Motor neuron (in vitro differentiated cells): ENCODE results near the gene KLHDC8B. TPM values are rescaled to one million over a fixed set of nuclear protein-coding genes. Genes with fewer than 3 reads are reported as not detected.
A peak's percentile ranks its signal among the peaks of the same experiment; 100 is the strongest.

ENCODE experiments used
- ATAC-seq, 8 experiments: fragments of 200-7000 bp; cut with Tn5 transposase; replicated peaks in 6 of 8; 2 replicates each; pipeline ENCODE4 v1.8.0; 2021; ENCODE audit warnings: mild to moderate bottlenecking in 8 of 8, moderate library complexity in 8 of 8
- H3K27ac ChIP-seq, 2 donors: fragments of 250-450 bp; sonication (Bioruptor Pico); 2 replicates each; pipeline ENCODE4 v1.9.0; 2021; ENCODE audit warnings: antibody characterized with exemption in 2 of 2, mild to moderate bottlenecking in 2 of 2, moderate library complexity in 1 of 2
- H3K4me1 ChIP-seq, 2 donors: fragments of 250-450 bp; sonication (Bioruptor Pico); replicated peaks in 1 of 2; 2 replicates each; pipeline ENCODE4 v1.6.1; 2021; ENCODE audit warnings: antibody characterized with exemption in 2 of 2, mild to moderate bottlenecking in 2 of 2, moderate library complexity in 1 of 2
- H3K4me3 ChIP-seq, 5 donors: fragments of 250-450 bp; sonication (Bioruptor Pico); 2 replicates each; pipeline ENCODE4 v1.9.0; 2021; ENCODE audit warnings: antibody characterized with exemption in 5 of 5, mild to moderate bottlenecking in 5 of 5, moderate library complexity in 4 of 5
- WGBS, 10 experiments: fragments of 450-650 bp; shearing (Covaris generic); methylation state at CpG; one replicate each; pipeline ENCODE4 v1.0.0; 2022; 5-methylcytosine and 5-hydroxymethylcytosine counted together
- in situ Hi-C, 9 experiments: fragments of 400-800 bp; cut with MboI; loops; one replicate each; pipeline ENCODE4 v1.15.0; 2021; ENCODE audit warnings: low sequenced_read_pairs in 9 of 9, low pct_unique_long_range_greater_than_20kb in 2 of 9; ENCODE audit not compliant: unreplicated experiment in 9 of 9
- total RNA-seq, 8 experiments: library from RNA; unstranded; fragments of 300-600 nt; gene quantifications; 2 replicates each; pipeline versions ENCODE4 v1.2.3 to v1.2.4, GENCODE V29; 2022

Gene KLHDC8B
- total RNA-seq, 8 experiments from 2014 or later = 18.5 to 83.7 (median 37.7) TPM

- WGBS, 10 experiments = 17 to 100% (median 50%) methylated on average over 1 of the region's 3 CpGs; no CpG with 5 or more reads in 4 of the 10 experiments
- in situ Hi-C loops = no loop called here
- no peak for ATAC-seq
- Histone ChIP-seq H3K27ac (no peak overlapping the region), H3K4me3 (no peak overlapping the region), H3K4me1 (peaks cover 0 to 11% of the 10 kb centered on the region in 2 donors)
These were observed 36.7 kb upstream of the KLHDC8B start for GRCh38 chr3:49134471-49135265.

- Histone ChIP-seq H3K27ac (no peak overlapping the region), H3K4me3 (no peak overlapping the region), H3K4me1 (peaks cover 0 to 11% of the 10 kb centered on the region in 2 donors)
- no peak for ATAC-seq
- in situ Hi-C loops = no loop called here
- 50 to 62% (median 61%) methylated on average over 2 to 4 of the region's 4 CpGs; no CpG with 5 or more reads in 7 of the 10 experiments for WGBS, 10 experiments
These were observed 35.9 kb upstream of the KLHDC8B start for GRCh38 chr3:49135499-49135898.

DNA sequence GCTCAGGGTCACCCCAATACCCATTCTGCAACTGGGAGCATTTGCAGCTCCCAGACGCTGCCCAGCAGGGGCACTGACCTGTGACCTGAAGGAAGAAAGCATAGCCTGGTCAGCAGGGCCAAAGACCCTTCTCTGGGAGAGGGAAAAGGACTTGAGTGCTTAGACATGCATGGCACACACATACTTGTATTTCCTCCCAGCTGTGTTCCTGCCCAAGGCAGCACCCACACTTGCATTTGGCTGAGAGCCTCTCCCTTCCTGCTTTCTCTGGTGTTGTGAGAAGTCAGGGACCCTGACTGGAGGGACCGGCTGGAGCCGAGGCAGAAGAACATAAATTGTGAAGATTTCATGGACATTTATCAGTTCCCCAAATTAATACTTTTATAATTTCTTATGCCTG is 31.3 kb upstream of the KLHDC8B start:
- Histone ChIP-seq H3K4me1 (no peaks in the 10 kb centered on the region), H3K4me3 (no peak overlapping the region), H3K27ac (no peak overlapping the region)
- peak in 2 of 8 experiments; percentile 30 to 49 for ATAC-seq
- in situ Hi-C loops = no loop called here
- WGBS, 10 experiments = 17 to 80% (median 60%) methylated on average over 1 to 3 of the region's 3 CpGs; no CpG with 5 or more reads in 3 of the 10 experiments

DNA sequence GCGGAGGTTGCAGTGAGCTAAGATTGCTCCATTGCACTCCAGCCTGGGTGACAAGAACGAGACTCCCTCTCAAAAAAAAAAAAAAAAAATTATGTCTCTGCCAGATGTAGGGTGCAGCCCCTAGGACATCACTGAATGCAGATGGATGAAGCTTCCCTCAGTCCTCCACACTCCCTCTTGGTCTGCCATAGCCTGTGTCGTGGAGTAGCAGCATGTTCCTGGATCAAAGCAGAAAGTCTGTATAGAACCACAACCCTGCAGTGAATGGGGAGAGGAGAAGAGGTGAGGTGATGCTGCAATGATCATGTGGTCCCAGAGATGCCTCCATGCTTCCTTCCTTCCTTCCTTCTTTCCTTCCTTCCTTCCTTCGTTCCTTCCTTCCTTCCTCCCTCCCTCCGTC is 23.2 kb upstream of the KLHDC8B start:
- WGBS, 10 experiments = 38 to 94% (median 85%) methylated on average over 1 to 5 of the region's 5 CpGs; no CpG with 5 or more reads in 2 of the 10 experiments
- Histone ChIP-seq H3K4me3 (no peak overlapping the region), H3K4me1 (no peaks in the 10 kb centered on the region), H3K27ac (no peak overlapping the region)
- ATAC-seq = no peak
- in situ Hi-C loops = no loop called here

DNA sequence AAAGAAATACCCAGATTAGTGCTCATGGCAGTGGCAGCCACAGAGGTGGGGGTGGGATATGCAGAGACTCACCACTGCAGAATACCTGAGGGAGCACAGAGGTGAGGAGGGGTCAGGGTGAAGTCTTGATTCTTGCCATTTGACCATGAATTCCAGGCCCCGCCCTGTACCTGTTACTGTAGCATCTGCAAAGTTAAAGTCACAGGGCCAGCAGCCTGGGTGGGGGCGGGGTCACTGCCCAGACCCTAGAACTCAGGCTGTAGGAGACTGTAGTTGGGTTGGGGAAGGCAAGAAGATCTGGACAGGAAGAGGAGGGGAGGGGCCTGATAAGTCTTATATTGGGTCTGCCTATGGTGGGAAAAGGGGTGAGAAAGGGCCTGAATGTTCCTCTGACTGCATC is 19.8 kb upstream of the KLHDC8B start:
- in situ Hi-C loops = loop anchor here in 2 of 9 experiments (25.0 kb wide), 1 partner anchor 286 kb away; the partner anchor contains the start of gene NICN1 (in 2 of the 2)
- no peak overlapping the region for H3K27ac ChIP-seq
- H3K4me1 ChIP-seq = no peaks in the 10 kb centered on the region
- 60% methylated on average over 1 of the region's 2 CpGs; no CpG with 5 or more reads in 8 of the 10 experiments for WGBS, 10 experiments
- H3K4me3 ChIP-seq = no peak overlapping the region
- no peak for ATAC-seq

DNA sequence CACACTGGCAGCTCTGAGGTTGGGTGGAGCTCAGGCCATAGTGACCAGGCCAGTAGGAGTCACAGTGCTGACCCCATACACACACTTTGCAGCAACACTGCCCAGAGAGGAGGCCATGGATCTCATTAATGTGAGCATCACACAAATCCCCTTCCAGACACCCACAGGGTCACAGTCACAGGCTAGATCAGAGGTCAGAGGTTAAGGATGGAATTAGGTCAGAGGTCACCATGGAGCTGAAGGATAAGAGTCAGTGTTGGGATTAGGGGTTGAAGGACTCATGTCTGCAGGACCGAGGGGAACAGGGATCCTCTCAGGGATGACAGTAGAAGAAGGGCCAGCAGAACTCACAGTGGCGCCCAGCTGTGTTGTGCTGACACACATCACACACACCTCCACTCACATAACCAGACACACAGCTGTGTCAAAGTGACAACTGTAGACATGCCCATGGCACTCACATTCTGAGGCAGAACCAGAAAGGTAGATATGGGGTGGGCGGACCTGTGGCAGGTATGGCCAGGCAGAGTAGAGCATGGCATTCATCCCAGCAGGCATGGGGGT is 18.0 kb upstream of the KLHDC8B start:
- 20 to 100% (median 83%) methylated on average over 1 of the region's 3 CpGs; no CpG with 5 or more reads in 7 of the 10 experiments for WGBS, 10 experiments
- peaks cover 0 to 4% of the 10 kb centered on the region in 2 donors for H3K4me1 ChIP-seq
- ATAC-seq = no peak
- in situ Hi-C loops = loop anchor here in 2 of 9 experiments (25.0 kb wide), 1 partner anchor 284 kb away; the partner anchor contains the start of gene NICN1 (in 2 of the 2)
- H3K27ac ChIP-seq = no peak overlapping the region
- H3K4me3 ChIP-seq = no peak overlapping the region

- in situ Hi-C loops = loop anchor here in 2 of 9 experiments (25.0 kb wide), 1 partner anchor 280 kb away; the partner anchor contains the start of gene NICN1 (in 2 of the 2)
- no peak overlapping the region for H3K27ac ChIP-seq
- no peak overlapping the region for H3K4me3 ChIP-seq
- no peak for ATAC-seq
- peaks cover 0 to 4% of the 10 kb centered on the region in 2 donors for H3K4me1 ChIP-seq
- 57 to 100% (median 93%) methylated on average over 1 of the region's 1 CpG; no CpG with 5 or more reads in 2 of the 10 experiments for WGBS, 10 experiments
These were observed 14.1 kb upstream of the KLHDC8B start for GRCh38 chr3:49157289-49157688.

GRCh38 chr3:49158103-49158709 is 13.2 kb upstream of the KLHDC8B start:
- no peak overlapping the region for H3K4me3 ChIP-seq
- H3K27ac ChIP-seq = no peak overlapping the region
- H3K4me1 ChIP-seq = peaks cover 0 to 4% of the 10 kb centered on the region in 2 donors
- in situ Hi-C loops = loop anchor here in 2 of 9 experiments (25.0 kb wide), 1 partner anchor 279 kb away; the partner anchor contains the start of gene NICN1 (in 2 of the 2)
- WGBS, 10 experiments = 33 to 100% (median 60%) methylated on average over 1 to 2 of the region's 5 CpGs; no CpG with 5 or more reads in 5 of the 10 experiments
- peak in 3 of 8 experiments; percentile 20 to 39 (median 29) for ATAC-seq

- Histone ChIP-seq H3K4me3 (no peak overlapping the region), H3K4me1 (peaks cover 0 to 4% of the 10 kb centered on the region in 2 donors), H3K27ac (no peak overlapping the region)
- WGBS, 10 experiments = 0 to 100% (median 89%) methylated on average over 1 to 2 of the region's 2 CpGs; no CpG with 5 or more reads in 3 of the 10 experiments
- peak in 2 of 8 experiments; percentile 15 to 17 for ATAC-seq
- in situ Hi-C loops = loop anchor here in 2 of 9 experiments (25.0 kb wide), 1 partner anchor 279 kb away; the partner anchor contains the start of gene NICN1 (in 2 of the 2)
These were observed 12.6 kb upstream of the KLHDC8B start for GRCh38 chr3:49158792-49159191.

- in situ Hi-C loops = loop anchor here in 2 of 9 experiments (25.0 kb wide), 1 partner anchor 276 kb away; the partner anchor contains the start of gene NICN1 (in 2 of the 2)
- H3K27ac ChIP-seq = no peak overlapping the region
- peaks cover 7 to 12% of the 10 kb centered on the region in 2 donors for H3K4me1 ChIP-seq
- WGBS, 10 experiments = 80 to 100% (median 100%) methylated on average over 1 to 2 of the region's 2 CpGs; no CpG with 5 or more reads in 6 of the 10 experiments
- H3K4me3 ChIP-seq = no peak overlapping the region
- no peak for ATAC-seq
These were observed 10.2 kb upstream of the KLHDC8B start for GRCh38 chr3:49161197-49161596.

DNA sequence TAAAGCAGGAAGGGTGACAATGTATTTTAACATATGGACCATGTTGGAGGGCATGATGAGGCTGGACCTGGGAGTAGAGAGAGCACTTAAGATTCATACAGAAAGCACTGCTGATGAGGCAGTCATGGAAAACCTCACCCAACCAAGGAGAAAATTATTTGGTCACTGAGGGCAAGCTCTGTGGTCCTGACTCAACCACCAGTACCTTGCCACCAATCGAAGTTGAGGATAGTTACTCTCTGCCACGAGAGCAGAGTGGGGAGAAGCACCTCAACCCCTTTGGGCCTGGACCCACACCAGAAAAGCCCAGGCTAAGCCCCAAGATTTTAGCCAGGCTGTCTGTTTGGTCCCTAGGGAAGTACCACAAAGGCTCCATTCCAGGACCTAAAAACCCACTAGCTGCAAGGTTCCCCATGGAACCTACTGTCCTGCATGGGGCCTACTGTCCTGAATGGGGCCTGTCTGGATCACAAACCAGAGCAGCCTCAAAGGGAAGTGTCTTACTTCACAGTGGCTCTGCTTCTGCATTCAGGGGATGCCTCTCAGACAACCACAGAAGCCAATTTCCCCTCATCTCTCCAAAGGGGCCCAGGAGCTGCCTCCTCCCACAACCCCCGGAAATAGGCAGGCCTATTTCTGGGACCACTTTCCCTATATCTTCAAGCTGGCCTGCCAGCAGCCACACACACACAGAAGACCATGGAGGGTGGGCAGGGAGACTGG is 9.4 kb upstream of the KLHDC8B start:
- Histone ChIP-seq H3K4me1 (peaks cover 12 to 14% of the 10 kb centered on the region in 2 donors), H3K27ac (no peak overlapping the region), H3K4me3 (no peak overlapping the region)
- in situ Hi-C loops = loop anchor here in 2 of 9 experiments (25.0 kb wide), 1 partner anchor 275 kb away; the partner anchor contains the start of gene NICN1 (in 2 of the 2)
- ATAC-seq = no peak
- WGBS, 10 experiments = 50 to 100% (median 95%) methylated on average over 1 to 2 of the region's 3 CpGs; no CpG with 5 or more reads in 6 of the 10 experiments
